Caki2 (cell line): Measurements from ENCODE around the gene FER. TPM values are rescaled to one million over a fixed set of nuclear protein-coding genes. Genes with fewer than 3 reads are reported as not detected.
"Not testable (repeated sequence)": the region's sequence is repeated elsewhere in the genome, so short reads cannot be mapped to it uniquely, and the experiment has no call there.

Experiments used
- DNase-seq: peaks from one replicate; pipeline ENCODE4 v3.0.0-alpha.2; 2015; ENCODE audit warnings: low read depth
- in situ Hi-C: cut with HindIII; loops from 2 replicates; pipeline ENCODE4 v1.10.0; 2016; ENCODE audit warnings: low sequenced_read_pairs, low pct_unique_long_range_greater_than_20kb, mixed read lengths
- total RNA-seq: library from RNA; depleted of rRNA; stranded (reverse); fragments of >200 nt; shearing (Covaris generic); gene quantifications from 2 replicates; pipeline ENCODE4 v1.2.3, GENCODE V29; 2014; ENCODE audit warnings: low replicate concordance

Gene FER
- total RNA-seq, 1 experiment from 2014 or later = 5.1 TPM

GRCh38 chr5:108989761-108990392 is 242.2 kb downstream of the FER start:
- in situ Hi-C loops = no loop called here

GRCh38 chr5:108992396-108993085 is 244.8 kb downstream of the FER start:
- in situ Hi-C loops, DNase-seq: not testable (repeated sequence)

More at GRCh38 chr5:108989761-108990392, 242.2 kb downstream of the FER start:
- no peak for DNase-seq

GRCh38 chr5:108993440-108993839 is 245.7 kb downstream of the FER start:
- in situ Hi-C loops, DNase-seq: not testable (repeated sequence)

GRCh38 chr5:108997720-108998119 is 250.0 kb downstream of the FER start:
- in situ Hi-C loops = no loop called here
- no peak for DNase-seq

- in situ Hi-C loops = no loop called here
- no peak for DNase-seq
Measured at GRCh38 chr5:108998216-108998615, 250.5 kb downstream of the FER start.

GRCh38 chr5:109003928-109004327 is 256.2 kb downstream of the FER start:
- no peak for DNase-seq
- in situ Hi-C loops = no loop called here

GRCh38 chr5:109005297-109006009 is 257.8 kb downstream of the FER start:
- DNase-seq = no peak
- in situ Hi-C loops = no loop called here

- no peak for DNase-seq
Measured at GRCh38 chr5:109006129-109006528, 258.4 kb downstream of the FER start.

GRCh38 chr5:109016300-109016699 is 268.6 kb downstream of the FER start:
- no peak for DNase-seq
- in situ Hi-C loops = no loop called here

More at GRCh38 chr5:109006129-109006528, 258.4 kb downstream of the FER start:
- in situ Hi-C loops = no loop called here

GRCh38 chr5:109022056-109022455 is 274.4 kb downstream of the FER start:
- DNase-seq = no peak
- in situ Hi-C loops = no loop called here

- in situ Hi-C loops, DNase-seq: not testable (repeated sequence)
Measured at GRCh38 chr5:109025729-109026128, 278.0 kb downstream of the FER start.

- in situ Hi-C loops = no loop called here
- DNase-seq = no peak
Measured at GRCh38 chr5:109027983-109028607, 280.4 kb downstream of the FER start.

GRCh38 chr5:109028608-109029299 is 281.1 kb downstream of the FER start:
- in situ Hi-C loops = no loop called here

GRCh38 chr5:109029847-109030246 is 282.1 kb downstream of the FER start:
- no peak for DNase-seq
- in situ Hi-C loops = no loop called here

More at GRCh38 chr5:109028608-109029299, 281.1 kb downstream of the FER start:
- DNase-seq = no peak

- no peak for DNase-seq
- in situ Hi-C loops = no loop called here
Measured at GRCh38 chr5:109030360-109031143, 282.9 kb downstream of the FER start.

- no peak for DNase-seq
- in situ Hi-C loops = no loop called here
Measured at GRCh38 chr5:109034306-109034705, 286.6 kb downstream of the FER start.

- DNase-seq = no peak
- in situ Hi-C loops = no loop called here
Measured at GRCh38 chr5:109035436-109035835, 287.7 kb downstream of the FER start.
